GM18519 (cell line): ENCODE results near the gene PPP1R12B.
"Not testable (repeated sequence)": the region's sequence is repeated elsewhere in the genome, so short reads cannot be mapped to it uniquely, and the experiment has no call there.

Experiments used
- ATAC-seq: cut with Tn5 transposase; IDR thresholded peaks from one replicate; pipeline ENCODE4 v1.9.1; 2021; ENCODE audit warnings: mild to moderate bottlenecking, moderate library complexity; ENCODE audit not compliant: unreplicated experiment, low FRiP score

The PPP1R12B gene

DNA sequence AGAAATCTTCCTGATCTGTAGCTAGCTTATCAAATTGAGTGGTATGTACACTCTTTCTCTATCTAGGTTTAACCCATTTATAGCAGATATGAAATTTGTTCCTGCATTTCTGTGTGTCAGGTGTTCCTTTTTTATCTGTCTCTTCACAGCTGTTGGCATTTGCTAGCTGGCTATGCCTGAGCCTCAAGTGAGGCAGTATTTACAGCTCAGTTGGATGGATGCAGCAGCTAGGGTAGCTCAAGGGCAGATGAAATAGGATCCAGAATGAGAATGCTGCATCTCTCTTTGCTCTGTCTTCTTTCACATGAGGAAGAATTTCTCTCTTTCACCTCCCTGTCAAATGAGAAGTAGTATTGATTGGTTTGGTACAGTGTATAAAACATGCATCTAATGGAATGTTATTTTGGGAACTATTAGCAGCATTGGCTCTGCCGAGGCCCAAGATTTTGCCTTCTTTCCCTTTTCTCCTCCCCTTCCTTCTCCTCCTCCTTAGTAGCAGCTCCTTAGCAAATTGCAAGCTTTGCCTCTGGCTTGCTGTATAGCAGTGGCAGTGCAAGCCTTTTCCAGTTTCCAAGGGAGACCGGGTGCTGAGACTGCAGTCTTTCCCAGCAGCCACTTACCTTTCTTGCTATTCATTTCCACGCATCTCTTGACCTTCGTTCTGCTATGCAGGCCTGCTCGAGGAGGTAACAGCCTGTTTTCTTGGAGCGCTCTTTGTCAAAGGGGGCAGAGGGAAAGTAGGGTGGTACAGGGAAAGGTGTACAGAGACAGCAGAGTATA is 125.0 kb downstream of the PPP1R12B start:
- ATAC-seq = not testable (repeated sequence)

DNA sequence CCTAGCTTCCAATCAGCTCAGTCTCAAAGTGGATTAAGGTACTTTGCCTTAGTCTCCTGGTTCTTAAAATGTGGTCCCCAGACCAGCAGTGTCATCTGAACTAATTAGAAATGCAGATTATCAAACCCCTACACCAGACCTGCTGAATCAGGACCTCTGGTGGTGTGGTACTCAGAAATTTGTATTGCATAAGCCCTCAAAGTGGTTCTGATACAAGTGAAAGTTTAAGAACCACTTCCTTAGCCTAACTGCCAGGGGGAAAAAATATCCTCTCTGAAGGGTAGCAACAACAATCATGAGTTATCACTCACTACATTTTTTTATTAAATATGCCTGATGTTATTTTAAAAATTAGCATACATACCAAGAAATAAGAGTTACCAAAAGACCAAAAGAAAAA is 131.2 kb downstream of the PPP1R12B start:
- ATAC-seq = not testable (repeated sequence)

DNA sequence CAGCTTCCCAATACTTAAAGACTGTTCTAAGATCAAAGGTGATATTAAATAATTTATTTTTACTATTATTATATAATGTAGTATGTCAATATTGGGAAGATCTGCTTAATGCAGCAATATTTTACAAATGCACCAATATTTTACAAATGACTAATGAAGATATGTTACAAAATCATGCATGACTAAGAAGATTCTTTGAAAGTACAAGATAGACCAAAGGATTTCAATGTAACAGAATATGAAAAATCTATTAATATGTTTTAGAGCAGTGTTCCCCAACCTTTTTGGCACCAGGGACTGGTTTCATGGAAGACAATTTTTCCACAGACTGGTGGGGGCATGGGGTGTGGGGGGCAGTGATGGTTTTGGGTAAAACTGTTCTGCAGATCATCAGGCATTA is 132.1 kb downstream of the PPP1R12B start:
- ATAC-seq = not testable (repeated sequence)

DNA sequence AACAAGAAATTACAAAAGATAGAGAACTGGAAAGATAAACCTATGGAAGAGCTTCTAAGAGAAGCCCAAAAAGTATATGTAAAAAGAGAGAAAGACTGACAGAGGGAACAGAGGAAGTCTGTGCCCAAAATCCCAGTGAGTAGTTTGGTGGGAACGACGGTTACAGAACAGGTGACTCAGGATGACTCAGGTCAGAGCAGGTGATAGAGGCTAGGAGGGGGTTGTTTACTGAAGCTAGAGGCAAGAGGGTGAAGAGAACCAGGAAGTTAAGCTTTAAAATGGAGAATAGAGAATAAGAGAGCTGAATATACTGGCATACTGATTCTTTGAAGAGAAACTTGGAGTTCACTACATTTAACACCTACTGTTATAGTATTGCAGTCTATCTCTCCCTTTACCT is 134.9 kb downstream of the PPP1R12B start:
- ATAC-seq = not testable (repeated sequence)

DNA sequence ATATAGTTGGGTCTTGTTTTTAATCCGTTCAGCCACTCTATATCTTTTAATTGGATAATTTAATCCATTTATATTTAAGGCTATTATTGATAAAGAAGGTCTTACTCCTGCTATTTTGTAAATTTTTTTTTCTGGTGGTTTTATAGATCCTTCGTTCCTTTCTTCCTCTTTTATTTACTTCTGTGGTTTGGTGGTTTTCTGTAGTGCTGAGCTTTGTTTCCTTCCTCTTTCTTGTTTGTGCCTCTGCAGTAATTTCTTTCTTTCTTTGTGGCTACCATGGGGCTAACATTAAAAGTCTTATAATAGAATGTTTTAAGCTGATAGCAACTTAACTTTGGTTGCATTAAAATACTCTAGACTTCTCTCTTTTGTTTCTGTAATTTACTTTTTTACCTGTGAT is 135.5 kb downstream of the PPP1R12B start:
- ATAC-seq = not testable (repeated sequence)

DNA sequence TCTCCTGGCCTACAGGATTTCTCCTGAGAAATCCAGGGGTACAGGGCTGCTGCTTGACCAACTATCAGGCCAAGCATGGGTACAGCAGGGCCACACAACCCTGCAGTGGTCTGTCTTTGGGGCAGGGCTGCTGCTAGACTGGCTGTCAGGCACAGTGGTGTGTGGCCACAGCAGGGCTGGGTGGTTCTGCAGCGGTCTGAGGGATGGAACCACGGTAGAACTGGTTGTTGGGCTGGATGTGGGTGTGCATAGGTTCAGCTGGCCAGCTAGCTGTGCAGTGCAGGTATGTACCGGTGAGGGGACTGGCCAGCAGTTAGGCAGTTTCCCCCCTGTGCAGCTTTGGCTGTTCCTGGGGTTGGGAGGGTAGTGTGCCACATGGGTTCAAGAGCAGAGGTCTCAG is 136.3 kb downstream of the PPP1R12B start:
- not testable (repeated sequence) for ATAC-seq

DNA sequence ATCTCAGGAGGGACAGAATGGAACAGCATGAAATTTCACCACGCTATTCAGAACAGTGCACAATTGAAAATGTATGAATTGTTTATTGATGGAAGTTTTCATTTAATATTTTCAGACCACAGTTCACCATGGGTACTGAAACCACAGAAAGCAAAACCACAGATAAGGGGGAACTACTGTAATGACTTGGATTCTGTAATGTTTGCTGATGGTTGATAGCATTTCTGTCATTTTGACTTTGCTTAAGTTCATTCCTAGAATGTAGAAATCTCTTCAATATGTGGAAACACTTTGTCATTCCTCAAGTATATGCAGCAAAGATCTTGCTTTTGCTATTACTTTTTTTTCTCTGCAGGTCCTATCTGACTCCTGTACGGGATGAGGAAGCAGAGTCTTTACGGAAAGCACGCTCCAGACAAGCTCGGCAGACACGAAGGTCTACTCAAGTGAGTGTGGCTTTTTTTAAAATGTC is 139.7 kb downstream of the PPP1R12B start:
- ATAC-seq = peak; percentile 49

DNA sequence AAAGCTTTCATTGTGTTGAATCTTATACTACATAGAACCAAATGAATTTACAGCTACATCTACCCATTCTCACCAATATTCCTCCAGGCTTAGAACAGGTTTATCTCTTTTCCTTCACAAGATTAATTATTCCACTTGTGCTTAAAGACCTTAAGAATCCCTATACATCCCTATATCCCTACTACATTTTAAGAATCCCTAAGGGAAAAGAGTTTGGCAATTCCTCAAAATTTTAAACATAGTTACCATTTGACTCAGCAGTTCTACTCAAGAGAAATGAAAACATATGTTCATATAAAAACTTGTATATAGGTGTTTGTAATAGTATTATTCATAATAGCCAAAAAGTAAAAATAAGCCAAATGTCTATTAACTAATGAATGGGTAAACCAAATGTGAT is 140.6 kb downstream of the PPP1R12B start:
- not testable (repeated sequence) for ATAC-seq

DNA sequence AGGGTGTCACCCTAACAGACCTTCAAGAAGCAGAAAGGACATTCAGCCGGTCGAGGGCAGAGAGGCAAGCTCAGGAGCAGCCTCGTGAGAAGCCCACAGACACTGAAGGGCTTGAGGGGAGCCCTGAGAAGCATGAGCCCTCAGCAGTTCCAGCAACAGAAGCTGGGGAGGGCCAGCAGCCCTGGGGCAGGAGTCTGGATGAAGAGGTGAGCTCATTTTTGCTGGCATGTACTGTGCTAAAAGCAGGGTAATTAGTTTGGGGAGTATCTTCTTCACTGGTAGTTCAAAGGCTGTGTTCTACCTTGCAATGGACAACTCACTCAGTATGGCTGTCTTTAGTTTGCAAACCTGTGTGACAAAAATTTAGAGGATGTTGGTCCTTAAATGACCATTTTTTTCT is 144.6 kb downstream of the PPP1R12B start:
- ATAC-seq = not testable (repeated sequence)

DNA sequence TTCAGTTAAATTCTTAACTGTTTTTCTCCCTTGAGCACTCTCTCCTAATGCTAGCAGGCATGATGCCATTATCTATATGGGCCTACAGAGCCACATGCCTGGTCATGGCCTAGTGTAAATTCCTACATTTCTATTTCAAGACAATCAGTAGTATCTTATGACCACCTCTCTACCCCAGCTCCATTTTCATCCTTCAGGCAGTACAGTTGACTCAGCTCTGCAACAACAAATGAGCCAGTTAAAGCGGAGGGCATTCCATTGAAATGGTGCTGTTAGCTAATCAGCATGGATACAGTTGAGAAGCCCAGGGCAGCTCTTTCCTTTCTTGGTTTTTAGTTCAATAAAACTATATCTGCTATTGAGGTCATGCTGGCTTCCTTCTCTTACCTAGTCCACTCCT is 150.0 kb downstream of the PPP1R12B start:
- no peak for ATAC-seq

DNA sequence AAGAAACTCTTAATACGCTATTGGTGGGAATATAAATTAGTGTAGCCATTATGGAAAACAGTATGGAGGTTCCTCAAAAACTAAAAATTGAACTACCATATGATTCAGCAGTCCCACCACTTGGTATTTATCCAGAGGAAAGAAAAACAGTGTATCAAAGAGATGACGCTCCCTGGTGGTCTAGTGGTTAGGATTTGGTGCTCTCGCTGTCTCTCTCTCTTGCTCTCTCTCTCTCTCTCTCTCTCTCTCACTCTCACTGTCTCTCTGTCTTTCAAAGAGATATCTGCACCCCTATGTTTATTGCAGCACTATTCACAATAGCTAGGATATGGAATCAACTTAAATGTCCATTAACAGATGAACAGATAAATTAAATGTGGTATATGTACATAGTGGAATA is 151.5 kb downstream of the PPP1R12B start:
- ATAC-seq = not testable (repeated sequence)

DNA sequence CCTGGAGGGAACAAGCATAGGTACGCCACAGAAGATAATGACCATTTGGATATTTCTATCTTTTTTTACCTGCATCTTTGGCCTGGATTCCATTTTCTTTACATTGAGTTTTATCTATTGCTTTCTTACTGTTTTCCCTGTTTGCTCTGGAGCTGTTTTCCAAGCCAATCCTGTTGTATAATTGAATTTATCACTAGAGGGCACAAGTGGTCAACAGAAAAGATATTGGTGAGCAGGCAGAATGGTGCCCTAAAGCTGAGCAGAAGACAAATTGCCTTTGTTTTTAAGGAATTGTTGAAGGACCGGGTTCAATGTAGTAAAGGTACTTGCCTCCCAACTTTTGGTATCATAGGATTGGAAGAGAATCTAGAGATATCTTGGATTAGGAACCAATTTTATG is 152.8 kb downstream of the PPP1R12B start:
- ATAC-seq = no peak

DNA sequence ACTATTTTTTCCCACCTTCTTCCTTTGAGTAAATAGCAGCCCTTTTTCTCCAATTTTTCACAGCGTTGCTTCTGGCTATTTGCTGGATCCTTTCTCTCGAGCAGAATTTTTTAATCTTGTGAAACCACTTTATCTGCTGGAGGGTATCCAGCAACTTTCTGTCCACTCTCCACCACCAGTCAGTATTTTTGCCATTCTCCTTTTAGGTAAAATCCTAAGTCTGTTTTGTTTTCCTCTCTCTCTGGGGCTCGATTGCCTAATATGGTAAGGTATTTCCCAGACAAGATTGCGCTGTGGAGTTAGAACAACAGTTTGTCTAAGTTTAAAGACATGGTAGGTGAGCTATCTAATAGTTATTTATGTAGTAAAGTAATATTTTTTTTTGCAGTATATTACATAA is 156.9 kb downstream of the PPP1R12B start:
- ATAC-seq = no peak

DNA sequence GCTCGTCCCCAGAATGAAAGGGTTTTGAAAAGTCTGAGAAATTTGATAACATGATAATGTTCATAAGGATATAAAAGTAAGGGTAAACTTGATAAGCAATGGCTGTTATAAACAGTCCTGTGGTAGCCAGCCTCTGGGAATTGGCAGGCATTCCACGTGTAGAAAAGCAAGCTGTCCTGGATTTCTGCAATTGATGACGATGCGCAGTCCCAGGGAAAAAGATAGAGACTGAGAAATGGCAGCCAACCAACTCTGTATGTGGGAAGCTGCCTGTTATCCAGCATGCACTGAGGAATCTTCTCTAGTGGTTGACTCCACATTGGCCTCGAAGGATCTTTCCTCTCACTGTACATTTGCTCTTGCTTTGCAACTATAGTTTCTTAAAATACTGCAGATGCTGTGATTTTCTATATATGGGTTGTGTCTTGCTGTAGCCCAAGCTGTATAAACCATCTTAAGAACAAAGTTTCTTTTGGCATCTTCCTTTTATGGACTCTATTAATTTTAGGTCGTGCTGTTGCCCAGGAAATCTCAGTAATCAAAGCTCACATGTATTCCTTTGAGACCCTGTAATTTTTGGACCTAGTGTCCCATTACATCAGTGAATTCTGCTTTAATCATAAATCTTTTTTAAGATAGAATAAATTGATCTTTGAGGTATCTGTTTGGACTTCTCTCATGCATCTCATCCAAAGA is 157.5 kb downstream of the PPP1R12B start:
- ATAC-seq = not testable (repeated sequence)

DNA sequence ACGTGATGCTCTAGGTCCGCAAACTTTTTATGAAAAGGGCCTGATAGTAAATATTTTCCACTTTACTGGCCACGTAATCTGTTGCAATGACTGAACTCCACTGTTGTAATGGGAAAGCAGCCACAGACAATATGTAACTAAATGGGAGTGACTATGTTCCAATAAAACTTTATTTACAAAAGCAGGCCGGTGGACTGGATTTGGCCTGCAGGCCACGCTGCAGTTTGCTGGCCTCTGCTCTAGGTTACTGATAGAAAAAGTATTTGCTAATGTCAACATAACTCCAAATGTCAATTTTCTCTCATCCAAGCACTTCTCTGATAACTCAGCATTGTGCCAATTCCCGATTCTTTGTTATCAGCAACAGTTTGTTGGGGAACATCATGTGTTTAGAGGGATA is 160.4 kb downstream of the PPP1R12B start:
- not testable (repeated sequence) for ATAC-seq

DNA sequence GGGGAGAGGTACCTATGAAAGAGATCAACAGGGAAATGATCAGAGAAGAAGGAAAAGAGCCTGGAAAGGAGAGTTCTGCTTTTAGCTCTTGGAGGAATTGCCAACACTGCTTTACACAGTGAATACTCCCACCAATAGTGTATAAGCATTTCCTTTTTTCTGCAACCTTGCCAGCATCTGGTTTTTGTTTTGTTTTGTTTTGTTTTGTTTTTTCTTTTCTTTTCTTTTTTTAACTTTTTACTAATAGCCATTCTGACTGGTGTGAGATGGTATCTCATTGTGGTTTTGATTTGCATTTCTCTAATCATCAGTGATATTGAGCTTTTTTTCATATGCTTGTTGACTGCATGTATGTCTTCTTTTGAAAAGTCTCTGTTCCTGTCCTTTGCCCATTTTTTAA is 165.4 kb downstream of the PPP1R12B start:
- not testable (repeated sequence) for ATAC-seq

DNA sequence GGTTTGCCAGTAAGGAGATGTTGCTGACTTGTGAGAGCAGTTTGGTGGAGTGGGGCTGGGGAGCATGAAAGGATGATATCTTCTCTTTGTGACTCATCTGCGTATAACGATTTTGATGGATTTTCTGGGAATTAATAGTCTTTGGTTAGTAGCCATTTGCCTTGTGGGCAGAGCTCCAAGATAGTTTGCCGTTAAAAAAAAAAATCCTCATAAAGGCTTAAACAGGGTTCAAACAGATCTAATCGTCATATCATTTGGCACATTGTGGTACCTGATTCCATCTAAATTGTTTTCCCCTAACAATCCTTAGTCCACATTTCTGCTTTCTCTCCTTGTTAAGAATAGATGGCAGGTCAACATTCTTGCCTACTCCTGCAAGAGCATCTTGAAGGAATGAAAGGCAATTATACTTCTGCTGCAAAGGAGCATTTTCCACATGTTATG is 168.0 kb downstream of the PPP1R12B start:
- no peak for ATAC-seq

DNA sequence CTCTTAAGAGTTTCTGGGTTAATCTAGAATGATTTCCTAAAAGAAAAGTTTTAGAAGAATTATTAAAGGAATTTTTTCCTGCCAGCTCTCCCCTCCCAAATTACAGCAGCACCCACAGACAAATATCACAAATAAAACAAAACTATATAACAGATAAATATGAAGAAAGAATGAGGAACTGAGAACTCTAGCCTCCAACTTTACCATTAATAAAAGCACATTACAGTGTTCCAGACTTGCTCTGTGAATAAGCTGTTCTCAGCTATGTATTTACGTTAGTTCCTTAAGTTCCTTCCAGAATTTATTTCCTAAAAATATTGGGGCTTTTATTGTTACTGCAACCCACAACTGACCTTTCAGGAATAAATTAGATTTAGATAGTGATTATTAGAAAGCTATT is 168.6 kb downstream of the PPP1R12B start:
- not testable (repeated sequence) for ATAC-seq

DNA sequence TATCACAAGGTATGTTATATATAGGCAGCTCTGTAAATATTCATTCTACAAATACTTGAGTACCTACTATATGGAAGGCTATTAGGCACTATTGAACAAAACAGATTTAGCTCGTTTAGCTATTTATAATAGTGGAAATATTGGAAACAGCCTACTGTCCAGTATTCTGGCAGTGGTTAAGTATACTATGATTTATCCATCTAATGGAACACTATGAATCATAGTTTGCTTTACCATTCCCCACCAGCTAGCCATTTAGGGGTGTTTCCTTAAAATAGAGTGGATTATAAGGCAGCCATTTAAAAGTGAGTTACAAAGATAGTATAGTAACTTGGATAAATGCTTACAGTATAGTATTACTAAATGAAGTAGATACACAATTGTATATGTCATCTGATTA is 169.7 kb downstream of the PPP1R12B start:
- ATAC-seq = not testable (repeated sequence)

DNA sequence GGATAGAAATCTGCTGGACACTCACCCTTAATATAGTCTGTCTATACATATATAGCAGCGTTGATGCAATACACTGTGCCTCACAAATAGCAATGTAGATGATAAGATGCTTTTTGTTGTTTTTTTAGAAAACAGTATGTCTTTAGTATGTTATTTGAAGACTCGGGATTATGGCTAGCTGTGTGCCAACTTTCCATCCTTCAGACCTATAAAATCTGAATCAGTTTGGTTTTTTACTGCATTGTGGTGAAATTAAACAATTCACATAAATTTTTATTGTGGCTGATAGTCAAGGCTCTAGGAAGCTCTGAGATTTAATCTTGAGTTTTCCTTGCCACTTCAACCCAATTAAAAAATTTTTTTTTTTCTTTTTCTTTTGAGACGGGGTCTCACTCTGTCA is 170.4 kb downstream of the PPP1R12B start:
- not testable (repeated sequence) for ATAC-seq

DNA sequence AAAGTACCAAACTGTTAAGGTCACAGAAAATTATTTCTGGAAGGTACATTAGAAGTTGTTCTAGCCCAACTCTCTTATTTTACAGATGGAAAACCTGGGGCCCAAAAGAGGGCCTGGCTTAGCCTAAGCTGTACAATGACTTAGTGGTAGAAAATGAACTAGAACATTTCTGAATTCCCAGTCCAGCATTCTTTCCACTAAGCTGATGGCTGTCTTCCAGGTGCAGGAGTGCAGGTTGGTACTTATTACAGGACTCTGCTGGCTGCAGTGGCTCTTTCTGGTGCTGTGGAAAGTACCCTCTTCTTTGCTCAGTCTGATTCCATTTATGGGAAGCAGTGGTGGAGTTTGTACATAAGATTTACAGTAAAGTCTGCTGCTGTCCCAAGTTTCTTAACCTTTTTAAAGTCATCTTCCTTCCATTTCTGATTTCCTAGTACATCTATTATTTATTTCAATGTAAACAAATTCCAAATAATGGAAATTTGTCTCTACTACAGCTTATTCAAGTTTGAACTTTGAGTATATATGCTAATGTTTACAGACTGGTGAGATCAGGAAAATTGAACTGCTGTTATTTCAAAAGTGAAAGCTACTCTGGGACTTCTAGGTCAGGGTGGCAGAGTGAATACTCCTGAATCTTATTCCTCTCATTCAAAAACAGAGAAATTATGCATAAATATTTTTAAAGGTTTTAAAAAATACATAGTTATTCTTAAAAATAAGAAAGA is 171.8 kb downstream of the PPP1R12B start:
- ATAC-seq = not testable (repeated sequence)
